NB4 (cell line): Measurements from ENCODE around the gene FAM83F.
A peak's percentile ranks its signal among the peaks of the same experiment; 100 is the strongest.

Experiments
- DNase-seq: peaks from one replicate; pipeline ENCODE4 v3.0.0; 2010; ENCODE audit warnings: low read depth
- H3K4me3 ChIP-seq: one replicate; pipeline ENCODE4 v1.5.1; 2011; ENCODE audit warnings: mild to moderate bottlenecking, low read depth, low read length, moderate library complexity
- CTCF ChIP-seq: IDR thresholded peaks from one replicate; pipeline ENCODE4 v1.5.1; 2012; ENCODE audit warnings: low read depth, low read length
- MYC ChIP-seq: IDR thresholded peaks from 2 replicates; pipeline ENCODE4 v1.6.1; 2011; ENCODE audit warnings: low read depth, low read length
- POLR2A ChIP-seq: IDR thresholded peaks from 2 replicates; pipeline ENCODE4 v1.6.1; 2011; ENCODE audit warnings: mild to moderate bottlenecking; ENCODE audit not compliant: insufficient read length; ENCODE audit errors: extremely low read depth
- TF ChIP-seq, protein P1 (sequence below): IDR thresholded peaks from 2 replicates; pipeline ENCODE4 v1.6.1; 2011; ENCODE audit warnings: low read depth, low read length

The FAM83F gene

GRCh38 chr22:40065981-40066380, 71.2 kb downstream of the FAM83F start:
- no peak for DNase-seq
- no peak overlapping the region for H3K4me3 ChIP-seq
- TF ChIP-seq CTCF: no peak
- TF ChIP-seq POLR2A: no peak
- TF ChIP-seq, protein P1, sequence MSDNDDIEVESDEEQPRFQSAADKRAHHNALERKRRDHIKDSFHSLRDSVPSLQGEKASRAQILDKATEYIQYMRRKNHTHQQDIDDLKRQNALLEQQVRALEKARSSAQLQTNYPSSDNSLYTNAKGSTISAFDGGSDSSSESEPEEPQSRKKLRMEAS: no peak
- TF ChIP-seq MYC: no peak

GRCh38 chr22:40067639-40068038, 72.9 kb downstream of the FAM83F start:
- H3K4me3 ChIP-seq: no peak overlapping the region
- no peak for DNase-seq
- TF ChIP-seq MYC (no peak), CTCF (no peak), POLR2A (no peak)
- TF ChIP-seq, protein P1: no peak

GRCh38 chr22:40070701-40071100, 75.9 kb downstream of the FAM83F start:
- no peak overlapping the region for H3K4me3 ChIP-seq
- no peak for DNase-seq
- TF ChIP-seq POLR2A: no peak
- TF ChIP-seq MYC: no peak
- TF ChIP-seq, protein P1: no peak
- TF ChIP-seq CTCF: no peak

DNA sequence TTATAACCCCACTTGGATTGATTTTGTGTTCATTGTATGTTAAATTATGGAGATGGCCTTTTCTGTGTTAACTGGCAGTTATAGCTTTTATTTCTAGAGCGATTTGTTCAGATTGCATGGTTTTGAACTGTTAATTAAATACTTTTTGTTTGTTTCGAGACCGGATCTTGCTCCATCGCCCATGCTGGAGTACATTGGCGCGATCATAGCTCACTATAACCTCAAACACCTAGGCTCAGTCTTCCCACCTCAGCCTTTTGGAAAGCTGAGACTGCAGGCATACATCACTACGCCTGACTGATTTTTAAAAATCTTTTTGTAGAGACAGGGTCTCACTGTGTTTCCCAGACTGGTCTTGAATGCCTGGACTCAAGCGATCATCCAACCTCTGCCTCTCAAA, 77.0 kb downstream of the FAM83F start:
- TF ChIP-seq, protein P1: no peak
- TF ChIP-seq MYC (no peak), POLR2A (no peak), CTCF (no peak)
- DNase-seq: no peak
- no peak overlapping the region for H3K4me3 ChIP-seq

DNA sequence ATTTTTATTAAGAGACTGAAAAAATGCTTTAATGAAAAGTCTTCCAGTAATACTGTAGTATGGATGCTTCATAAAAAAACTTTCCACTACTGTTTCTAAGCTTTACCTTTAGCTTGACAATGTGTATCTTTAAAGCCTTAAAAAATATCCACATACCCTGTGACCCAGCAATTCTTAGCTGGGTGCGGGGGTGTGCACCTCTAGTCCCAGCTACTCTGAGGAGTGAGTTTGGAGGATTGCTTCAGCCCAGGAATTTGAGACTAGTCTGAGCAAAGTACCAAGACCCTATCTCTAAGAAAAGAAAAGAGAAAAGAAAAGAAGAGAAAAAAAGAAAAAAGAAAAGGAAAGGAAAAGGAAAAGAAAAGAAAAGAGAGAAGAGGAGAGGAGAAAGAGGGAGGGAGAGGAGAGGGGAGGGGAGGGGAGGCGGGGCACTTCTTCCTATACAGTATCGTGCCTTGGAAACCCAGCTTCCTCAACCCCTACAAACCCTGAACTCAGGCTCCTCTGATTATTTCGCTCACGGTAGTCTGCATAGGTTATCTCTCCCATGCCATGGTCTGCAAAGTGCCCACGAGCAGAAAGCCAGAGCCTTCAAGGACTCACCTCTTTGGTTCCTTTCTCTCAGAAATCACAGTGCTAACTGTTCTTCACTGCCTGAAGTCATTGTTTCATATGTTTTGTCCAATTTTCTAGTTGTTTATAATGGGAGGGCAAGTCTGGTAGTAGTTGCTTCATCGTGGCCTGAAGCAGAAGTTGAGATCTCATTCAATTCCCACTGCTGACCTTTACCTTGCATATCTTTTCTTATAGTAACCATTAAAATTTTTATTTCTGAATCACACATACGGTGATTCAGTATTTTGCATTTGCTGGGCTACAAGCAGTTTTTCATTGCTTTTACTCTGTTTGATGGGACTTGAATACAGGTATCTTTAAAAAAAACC, 82.2 kb downstream of the FAM83F start:
- DNase-seq: peak; percentile 8
- H3K4me3 ChIP-seq: no peak overlapping the region
- TF ChIP-seq MYC (no peak), CTCF (no peak), POLR2A (no peak)
- TF ChIP-seq, protein P1: no peak
